Superior temporal gyrus (tissue), 1 donor: ENCODE results near the gene RFFL.
"Not testable (repeated sequence)": the region's sequence is repeated elsewhere in the genome, so short reads cannot be mapped to it uniquely, and the experiment has no call there.

Experiments used
- DNase-seq: peaks from one replicate; pipeline ENCODE4 v3.0.0-alpha.2; 2016; ENCODE audit errors: extremely low spot score

RFFL gene

GRCh38 chr17:35006961-35007360, 56.5 kb downstream of the RFFL start:
- DNase-seq = no peak

DNA sequence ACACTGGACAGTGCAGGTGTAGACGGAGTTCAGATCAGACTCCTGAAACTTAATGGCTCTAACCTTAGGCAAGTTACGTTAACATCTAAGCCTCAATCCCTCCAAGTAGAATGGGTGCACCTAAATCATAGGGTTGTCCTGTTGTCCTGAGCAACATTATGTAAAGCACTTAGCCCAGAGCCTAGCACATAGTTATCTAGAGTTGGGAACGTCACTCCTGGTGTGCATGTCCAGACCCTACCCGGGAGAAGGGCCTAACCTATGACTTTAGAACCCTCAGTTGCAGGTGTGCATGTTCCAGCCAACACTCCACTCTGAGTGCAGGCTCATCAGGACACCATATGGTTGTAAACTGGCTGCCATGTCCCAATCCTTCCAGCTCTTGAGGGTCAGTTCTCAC, 57.2 kb downstream of the RFFL start:
- DNase-seq = no peak

- no peak for DNase-seq
These were observed 59.7 kb downstream of the RFFL start for GRCh38 chr17:35003778-35004177.

DNA sequence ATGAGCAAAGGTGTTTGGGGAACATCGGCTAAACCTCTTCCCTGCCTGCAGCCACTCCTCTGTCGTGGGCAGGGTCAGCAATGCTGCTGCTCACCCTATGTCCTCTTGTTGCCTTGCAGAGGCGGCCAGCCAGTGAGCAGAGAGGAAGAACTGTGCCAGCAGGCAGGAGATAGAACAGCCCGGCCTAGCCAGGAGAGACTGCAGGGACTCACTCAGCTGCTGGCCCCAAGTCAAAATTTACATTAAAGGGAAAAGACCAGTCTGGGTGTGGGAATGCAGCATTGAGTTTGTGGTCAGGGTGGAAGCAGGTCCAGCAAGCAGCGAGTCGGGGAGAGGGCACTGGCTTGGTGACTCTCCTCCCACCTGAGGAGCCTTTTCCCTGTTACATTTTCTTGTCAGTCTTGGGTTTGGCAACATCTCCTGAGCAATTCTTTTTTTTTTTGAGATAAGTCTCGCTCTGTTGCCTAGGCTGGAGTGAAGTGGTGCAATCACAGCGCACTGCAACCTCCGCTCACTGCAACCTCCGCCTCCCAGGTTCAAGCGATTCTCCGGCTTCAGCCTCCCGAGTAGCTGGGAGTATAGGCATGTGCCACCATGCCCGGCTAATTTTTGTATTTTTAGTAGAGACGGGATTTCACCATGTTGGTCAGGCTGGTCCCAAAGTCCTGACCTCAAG, 60.5 kb downstream of the RFFL start:
- DNase-seq = no peak

GRCh38 chr17:35001549-35001948, 62.0 kb downstream of the RFFL start:
- no peak for DNase-seq

DNA sequence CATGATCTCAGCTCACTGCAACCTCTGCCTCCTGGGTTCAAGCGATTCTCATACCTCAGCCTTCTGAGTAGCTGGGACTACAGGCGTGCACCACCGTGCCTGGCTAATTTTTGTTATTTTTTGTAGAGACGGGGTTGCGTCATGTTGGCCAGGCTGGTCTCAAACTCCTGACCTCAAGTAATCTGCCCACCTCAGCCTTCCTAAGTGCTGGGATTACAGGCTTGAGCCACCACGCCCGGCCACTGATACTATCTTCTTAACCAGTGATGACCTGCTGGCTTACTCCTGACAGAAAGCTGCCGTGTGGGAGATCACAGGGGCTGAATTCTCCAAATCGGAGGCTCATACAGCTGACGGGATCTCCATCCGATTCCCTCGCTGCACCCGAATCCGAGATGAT, 62.5 kb downstream of the RFFL start:
- not testable (repeated sequence) for DNase-seq

DNA sequence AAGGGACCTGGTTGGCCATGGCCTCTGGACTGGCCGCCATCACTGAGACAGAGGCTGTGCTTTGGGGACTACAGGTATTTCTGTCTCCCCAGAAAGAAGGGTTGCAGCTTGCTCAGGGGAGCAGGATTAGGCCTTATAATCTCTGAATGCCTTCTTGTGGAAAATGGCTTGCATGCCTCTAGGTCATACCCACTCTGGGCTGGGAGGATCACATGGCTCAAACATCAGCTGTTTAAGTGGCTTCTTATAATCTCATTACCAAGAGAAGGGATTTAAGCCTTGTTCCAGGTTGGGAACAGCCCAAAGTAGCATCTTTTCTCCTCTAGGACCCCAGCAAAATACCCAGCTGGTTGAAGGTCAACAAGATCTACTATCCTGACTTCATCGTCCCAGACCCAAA, 64.1 kb downstream of the RFFL start:
- DNase-seq = no peak

GRCh38 chr17:34998205-34998604, 65.3 kb downstream of the RFFL start:
- peak; percentile 82 for DNase-seq

GRCh38 chr17:34997355-34997862, 66.1 kb downstream of the RFFL start:
- DNase-seq = no peak

DNA sequence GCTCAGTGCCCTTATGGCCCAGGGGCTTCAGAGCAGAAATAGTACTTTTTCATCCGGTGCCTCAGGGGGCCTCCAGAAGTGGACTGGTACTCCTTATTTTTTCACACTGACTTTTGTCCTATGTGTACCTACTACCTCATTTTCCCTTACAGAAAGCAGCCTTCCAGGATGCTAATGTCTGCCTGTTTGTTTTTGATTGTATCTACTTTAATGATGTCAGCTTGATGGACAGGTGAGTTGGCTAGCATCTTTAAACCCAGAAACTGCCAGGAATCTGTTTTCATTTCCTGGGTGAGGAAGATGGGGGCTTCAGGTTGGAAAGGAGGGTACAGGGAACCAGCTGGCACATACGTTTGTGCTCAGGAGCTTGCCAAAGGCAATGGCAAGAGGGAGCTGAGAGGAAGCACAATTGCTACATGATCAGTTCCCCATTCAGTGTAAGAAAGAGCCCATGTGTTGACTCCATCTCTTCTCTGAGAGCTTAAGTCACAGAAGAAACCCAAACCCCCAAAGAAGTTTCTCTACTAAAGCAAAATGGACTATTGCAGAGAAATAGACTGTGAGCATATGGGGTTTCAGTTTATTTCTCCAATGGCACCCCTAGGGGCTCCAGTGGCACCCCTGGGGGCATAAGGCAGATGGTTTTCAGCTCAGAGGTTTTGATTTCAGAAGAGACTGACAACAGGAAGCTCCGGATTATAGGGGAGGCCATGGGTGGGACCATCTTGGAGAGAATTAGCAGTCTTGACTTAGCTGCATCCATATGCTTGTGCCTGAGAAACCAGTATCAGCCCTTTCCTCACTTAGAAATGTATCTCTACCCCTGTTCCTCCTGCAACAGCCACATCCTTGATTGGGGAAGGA, 66.9 kb downstream of the RFFL start:
- DNase-seq = no peak

- no peak for DNase-seq
These were observed 70.5 kb downstream of the RFFL start for GRCh38 chr17:34993031-34993430.

GRCh38 chr17:34991606-34992005, 71.9 kb downstream of the RFFL start:
- no peak for DNase-seq

DNA sequence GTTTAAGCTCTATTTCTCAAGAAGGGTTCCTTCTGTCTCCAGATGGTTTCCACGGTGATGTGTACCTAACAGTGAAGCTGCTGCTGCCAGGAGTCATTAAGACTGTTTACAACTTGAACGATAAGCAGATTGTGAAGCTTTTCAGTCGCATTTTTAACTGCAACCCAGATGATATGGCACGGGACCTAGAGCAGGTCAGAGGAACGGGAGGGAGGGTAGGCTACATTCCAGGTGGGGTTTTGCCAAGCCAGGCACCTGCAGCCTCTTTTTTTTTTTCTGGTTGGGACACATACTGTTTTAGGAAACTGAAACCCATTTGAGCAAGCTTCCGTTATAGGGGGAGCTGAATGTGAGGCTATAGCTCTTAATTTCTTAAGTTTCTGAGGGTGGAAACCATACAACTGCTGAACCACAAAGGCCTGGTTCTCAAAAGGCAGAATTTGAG, 72.6 kb downstream of the RFFL start:
- no peak for DNase-seq

DNA sequence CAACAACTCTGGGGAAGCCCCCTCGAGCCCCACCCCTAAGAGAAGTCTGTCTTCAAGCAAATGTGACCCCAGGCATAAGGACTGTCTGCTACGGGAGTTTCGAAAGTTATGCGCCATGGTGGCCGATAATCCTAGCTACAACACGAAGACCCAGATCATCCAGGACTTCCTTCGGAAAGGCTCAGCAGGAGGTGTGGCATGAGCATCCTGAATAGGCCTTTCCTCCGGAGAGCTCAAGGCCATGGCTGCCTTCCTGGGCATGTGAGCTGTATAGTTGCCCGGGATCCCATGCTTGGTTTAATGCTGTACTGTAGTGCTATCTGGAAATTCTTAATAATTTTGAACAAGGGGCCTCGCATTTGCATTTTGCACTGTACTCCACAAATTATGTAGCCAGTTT, 74.0 kb downstream of the RFFL start:
- no peak for DNase-seq

GRCh38 chr17:34988644-34989043, 74.9 kb downstream of the RFFL start:
- no peak for DNase-seq

- DNase-seq = no peak
These were observed 76.3 kb downstream of the RFFL start for GRCh38 chr17:34987232-34987631.

GRCh38 chr17:34981538-34982241, 81.8 kb downstream of the RFFL start:
- DNase-seq = peak; percentile 18

DNA sequence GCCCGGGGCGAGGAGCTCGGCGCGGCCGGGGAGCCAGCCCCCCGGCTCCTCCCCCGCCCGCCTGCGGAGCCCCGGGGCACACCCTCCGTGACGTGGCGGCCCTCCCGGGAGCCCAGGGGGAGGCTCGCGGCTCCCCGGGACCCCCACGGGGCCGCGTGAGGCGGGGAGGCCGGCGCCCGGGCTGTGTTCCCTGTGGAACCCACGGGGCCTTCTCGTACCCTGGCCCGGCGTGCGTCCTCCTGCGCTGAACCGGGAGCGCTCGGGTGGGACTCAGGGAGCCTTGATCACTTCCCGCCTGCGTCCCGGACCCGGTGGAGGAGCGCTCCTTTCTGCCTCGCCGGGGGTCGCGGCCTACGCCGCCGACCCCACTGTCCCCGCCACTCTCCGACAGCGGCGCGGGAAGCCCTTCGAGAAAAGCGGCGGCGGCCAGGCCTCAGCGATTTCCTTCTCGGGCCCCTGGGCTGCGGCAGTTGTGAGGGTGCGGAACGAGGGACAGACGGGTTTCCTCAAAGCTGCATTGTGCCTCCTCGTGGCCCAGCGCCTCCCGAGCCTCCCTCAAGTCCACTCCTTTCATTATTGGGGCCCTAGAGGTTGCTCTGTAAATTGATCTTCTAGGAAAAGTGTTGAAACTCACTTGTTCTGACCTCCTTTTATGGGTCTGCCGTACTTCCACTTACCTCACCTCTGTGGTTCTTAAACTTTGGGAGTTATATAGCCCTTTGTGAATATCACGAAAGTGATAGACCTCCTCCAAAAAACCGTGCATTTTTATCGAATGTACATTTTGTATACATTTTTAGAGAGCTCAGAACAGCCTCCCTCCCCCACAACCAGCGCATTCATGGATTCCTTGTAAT, 82.6 kb downstream of the RFFL start:
- peak; percentile 49 for DNase-seq

- peak; percentile 95 for DNase-seq
These were observed 83.2 kb downstream of the RFFL start, which contains the start of gene LIG3 for GRCh38 chr17:34980353-34980680. LIG3 (plus strand) TSS chr17:34980512; CDS start chr17:34983006, 2,494 bp downstream.

DNA sequence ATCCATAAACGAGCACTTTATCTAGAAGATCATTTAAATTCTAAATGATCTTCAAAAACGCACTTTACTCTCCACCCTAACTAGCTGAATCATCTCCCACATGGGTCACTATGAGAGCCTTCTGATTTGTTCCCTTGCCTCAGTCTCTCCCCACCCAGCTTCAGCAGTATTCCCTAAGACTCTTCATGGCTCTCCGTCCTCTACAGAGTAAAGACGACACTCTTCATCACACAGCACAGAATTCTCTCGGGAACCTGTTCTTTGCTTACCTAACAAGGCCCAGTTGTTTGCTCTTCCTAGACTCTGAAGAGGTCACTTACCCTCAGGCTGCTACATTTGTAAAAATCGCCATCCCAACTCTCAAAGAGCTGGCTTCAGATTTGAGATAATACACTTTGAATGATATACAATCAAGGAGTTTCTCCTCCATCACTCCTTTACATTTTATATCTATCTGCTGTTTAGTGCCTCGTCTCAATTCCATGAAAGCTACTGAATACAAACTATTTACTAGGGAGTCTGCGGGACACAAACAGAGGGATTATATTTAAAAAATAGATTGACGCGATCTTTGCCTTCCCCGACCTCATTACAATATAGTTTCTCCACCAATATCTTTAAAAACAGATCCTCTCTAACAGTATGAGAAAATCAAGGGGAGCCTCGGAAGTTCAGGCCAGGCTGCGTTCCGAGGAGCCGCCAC, 83.7 kb downstream of the RFFL start:
- peak; percentile 41 for DNase-seq

GRCh38 chr17:34979153-34979552, 84.4 kb downstream of the RFFL start:
- no peak for DNase-seq
